Measurements from ENCODE around the gene TMED8.
"Not testable (repeated sequence)": the region's sequence is repeated elsewhere in the genome, so short reads cannot be mapped to it uniquely, and the experiment has no call there.

TMED8 gene

GRCh38 chr14:77359626-77360025 is 17.3 kb downstream of the TMED8 start:
- DNase-seq = no peak

GRCh38 chr14:77356899-77357298 is 20.0 kb downstream of the TMED8 start:
- no peak for DNase-seq

GRCh38 chr14:77355811-77356210 is 21.1 kb downstream of the TMED8 start:
- no peak for DNase-seq

GRCh38 chr14:77353469-77354141 is 23.3 kb downstream of the TMED8 start:
- DNase-seq = no peak

- DNase-seq = no peak
Measured at GRCh38 chr14:77347751-77348150, 29.1 kb downstream of the TMED8 start.

GRCh38 chr14:77346495-77346894 is 30.4 kb downstream of the TMED8 start:
- DNase-seq = no peak

- no peak for DNase-seq
Measured at GRCh38 chr14:77344377-77344996, 32.4 kb downstream of the TMED8 start.

- peak; percentile 87 for DNase-seq
Measured at GRCh38 chr14:77343662-77344061, 33.2 kb downstream of the TMED8 start.

- no peak for DNase-seq
Measured at GRCh38 chr14:77342726-77343397, 34.0 kb downstream of the TMED8 start.

- no peak for DNase-seq
Measured at GRCh38 chr14:77340389-77340788, 36.5 kb downstream of the TMED8 start.

- DNase-seq = no peak
Measured at GRCh38 chr14:77339407-77339806, 37.5 kb downstream of the TMED8 start.

GRCh38 chr14:77338302-77338701 is 38.6 kb downstream of the TMED8 start:
- no peak for DNase-seq

GRCh38 chr14:77337880-77338279 is 39.0 kb downstream of the TMED8 start:
- no peak for DNase-seq

- DNase-seq = not testable (repeated sequence)
Measured at GRCh38 chr14:77337255-77337654, 39.6 kb downstream of the TMED8 start.

GRCh38 chr14:77335576-77335975 is 41.3 kb downstream of the TMED8 start:
- no peak for DNase-seq

- no peak for DNase-seq
Measured at GRCh38 chr14:77329872-77330271, 47.0 kb downstream of the TMED8 start.

- no peak for DNase-seq
Measured at GRCh38 chr14:77327111-77327510, 49.8 kb downstream of the TMED8 start.

GRCh38 chr14:77325746-77326094 is 51.2 kb downstream of the TMED8 start:
- DNase-seq = no peak

- no peak for DNase-seq
Measured at GRCh38 chr14:77324816-77325745, 51.8 kb downstream of the TMED8 start.

- no peak for DNase-seq
Measured at GRCh38 chr14:77324289-77324688, 52.6 kb downstream of the TMED8 start.

- DNase-seq = no peak
Measured at GRCh38 chr14:77323571-77323970, 53.3 kb downstream of the TMED8 start.

GRCh38 chr14:77322951-77323350 is 53.9 kb downstream of the TMED8 start:
- no peak for DNase-seq

- no peak for DNase-seq
Measured at GRCh38 chr14:77322250-77322902, 54.5 kb downstream of the TMED8 start.
